HG02885 (cell line): ENCODE results near the gene LBHD2.

Experiments used
- ATAC-seq: cut with Tn5 transposase; IDR thresholded peaks from one replicate; pipeline ENCODE4 v1.9.1; 2021; ENCODE audit warnings: mild to moderate bottlenecking; ENCODE audit not compliant: unreplicated experiment, poor library complexity

The LBHD2 gene

DNA sequence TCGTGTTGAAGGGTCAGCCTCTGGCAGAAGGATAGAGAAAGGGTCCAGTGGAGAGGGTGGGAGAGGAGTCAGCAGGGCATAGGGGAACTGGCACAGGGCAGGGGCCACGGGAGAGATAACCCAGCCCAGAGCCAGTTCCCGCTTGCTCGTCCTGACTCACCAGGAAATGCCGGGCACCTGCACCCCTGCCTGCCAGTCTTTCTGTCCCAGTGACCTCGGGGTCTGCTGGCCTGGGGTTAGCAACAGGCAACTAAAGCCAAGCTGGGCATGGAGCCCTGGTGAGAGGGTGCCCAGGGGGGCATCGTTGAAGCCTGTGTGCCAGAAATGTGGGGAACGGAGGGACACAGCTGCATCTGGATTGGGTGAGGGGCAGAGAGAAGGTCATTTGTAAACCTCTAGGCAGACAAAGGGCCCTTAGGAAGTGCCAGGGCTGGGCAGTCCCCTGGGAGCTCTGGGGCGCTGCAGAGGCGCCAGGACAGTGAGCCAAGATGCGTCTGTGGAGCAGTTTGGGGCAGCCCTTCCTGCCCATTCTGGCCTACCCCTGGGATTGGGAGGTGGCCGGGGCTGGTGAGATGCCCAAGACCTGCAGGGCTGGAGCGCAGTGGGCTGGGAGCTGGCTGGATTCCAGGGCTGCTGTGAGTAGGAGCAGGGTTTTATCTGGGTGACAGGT is 44.8 kb downstream of the LBHD2 start:
- ATAC-seq, result no peak

DNA sequence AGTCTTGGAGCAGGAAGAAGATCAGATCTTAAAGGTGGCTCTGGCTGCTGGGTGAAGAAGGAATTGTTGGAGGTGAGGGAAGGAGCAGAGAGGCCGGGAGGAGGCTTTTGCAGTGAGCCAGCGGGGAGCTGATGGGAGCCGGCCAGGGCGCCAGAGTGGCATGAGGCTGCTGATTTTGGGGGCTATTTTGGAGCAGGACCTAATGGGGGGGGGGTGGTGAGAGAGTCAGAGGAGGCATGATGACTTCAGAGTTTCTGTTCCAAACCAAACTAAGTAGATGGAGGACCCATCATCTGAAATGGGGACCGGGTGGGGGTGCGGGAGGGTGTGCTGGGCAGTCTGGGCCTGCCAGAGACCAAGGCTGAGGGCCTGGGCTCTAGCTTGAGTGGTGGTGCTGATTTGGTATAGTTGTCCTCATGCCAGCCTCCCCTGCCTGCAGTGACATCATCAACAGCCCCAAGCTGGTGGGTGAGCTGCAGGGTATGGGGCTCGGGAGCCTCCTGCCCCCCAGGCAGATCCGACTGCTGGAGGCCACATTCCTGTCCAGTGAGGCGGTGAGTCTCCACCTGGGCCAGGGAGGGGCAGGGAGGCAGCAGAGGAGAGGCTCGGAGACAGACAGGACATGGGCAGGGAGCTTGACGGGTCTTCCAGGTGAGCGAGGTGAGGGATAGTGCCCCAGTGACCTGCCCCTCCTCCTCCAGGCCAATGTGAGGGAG is 45.4 kb downstream of the LBHD2 start:
- no peak for ATAC-seq

- ATAC-seq, result no peak
Measured at GRCh38 chr14:103130017-103130764, 46.2 kb downstream of the LBHD2 start.

DNA sequence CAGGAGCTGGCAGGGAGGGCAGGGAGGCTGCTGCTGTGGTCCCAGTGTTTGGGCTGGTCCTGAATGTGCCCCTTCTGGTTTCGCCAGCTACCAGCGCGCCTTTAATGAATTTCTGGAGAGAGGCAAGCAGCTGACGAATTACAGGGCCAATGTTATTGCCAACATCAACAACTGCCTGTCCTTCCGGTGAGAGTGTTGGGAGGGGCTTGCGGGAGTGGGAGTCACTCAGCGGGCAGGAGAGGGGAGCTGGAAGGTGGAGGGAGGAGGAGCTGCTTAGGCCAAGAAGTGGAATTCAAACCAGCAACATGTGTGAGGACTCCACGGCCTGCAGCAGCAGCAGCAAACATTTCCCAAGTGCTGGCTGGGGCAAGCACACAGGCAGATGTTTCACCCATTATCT is 47.0 kb downstream of the LBHD2 start:
- ATAC-seq, result no peak

DNA sequence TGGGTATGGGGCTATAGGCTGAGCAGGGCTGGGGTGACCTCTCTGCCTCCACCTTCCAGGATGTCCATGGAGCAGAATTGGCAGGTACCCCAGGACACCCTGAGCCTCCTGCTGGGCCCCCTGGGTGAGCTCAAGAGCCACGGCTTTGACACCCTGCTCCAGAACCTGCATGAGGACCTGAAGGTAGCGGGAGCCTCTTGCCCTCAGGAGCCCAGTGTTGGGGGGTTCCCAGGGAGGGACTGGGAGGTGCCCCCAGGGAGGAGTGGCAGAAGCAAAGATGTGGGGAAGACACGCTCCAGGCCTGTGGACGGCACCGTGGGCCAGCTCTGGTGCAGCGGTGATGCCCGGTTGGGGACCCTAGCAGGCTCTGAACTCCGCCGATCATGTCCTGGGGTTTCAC is 47.6 kb downstream of the LBHD2 start:
- no peak for ATAC-seq

GRCh38 chr14:103132381-103133209 is 48.6 kb downstream of the LBHD2 start:
- no peak for ATAC-seq

GRCh38 chr14:103133210-103134140 is 49.5 kb downstream of the LBHD2 start:
- ATAC-seq, result no peak

GRCh38 chr14:103134405-103134804 is 50.4 kb downstream of the LBHD2 start:
- no peak for ATAC-seq

- no peak for ATAC-seq
Measured at GRCh38 chr14:103134919-103135318, 50.9 kb downstream of the LBHD2 start.

- no peak for ATAC-seq
Measured at GRCh38 chr14:103135333-103136260, 51.6 kb downstream of the LBHD2 start.

DNA sequence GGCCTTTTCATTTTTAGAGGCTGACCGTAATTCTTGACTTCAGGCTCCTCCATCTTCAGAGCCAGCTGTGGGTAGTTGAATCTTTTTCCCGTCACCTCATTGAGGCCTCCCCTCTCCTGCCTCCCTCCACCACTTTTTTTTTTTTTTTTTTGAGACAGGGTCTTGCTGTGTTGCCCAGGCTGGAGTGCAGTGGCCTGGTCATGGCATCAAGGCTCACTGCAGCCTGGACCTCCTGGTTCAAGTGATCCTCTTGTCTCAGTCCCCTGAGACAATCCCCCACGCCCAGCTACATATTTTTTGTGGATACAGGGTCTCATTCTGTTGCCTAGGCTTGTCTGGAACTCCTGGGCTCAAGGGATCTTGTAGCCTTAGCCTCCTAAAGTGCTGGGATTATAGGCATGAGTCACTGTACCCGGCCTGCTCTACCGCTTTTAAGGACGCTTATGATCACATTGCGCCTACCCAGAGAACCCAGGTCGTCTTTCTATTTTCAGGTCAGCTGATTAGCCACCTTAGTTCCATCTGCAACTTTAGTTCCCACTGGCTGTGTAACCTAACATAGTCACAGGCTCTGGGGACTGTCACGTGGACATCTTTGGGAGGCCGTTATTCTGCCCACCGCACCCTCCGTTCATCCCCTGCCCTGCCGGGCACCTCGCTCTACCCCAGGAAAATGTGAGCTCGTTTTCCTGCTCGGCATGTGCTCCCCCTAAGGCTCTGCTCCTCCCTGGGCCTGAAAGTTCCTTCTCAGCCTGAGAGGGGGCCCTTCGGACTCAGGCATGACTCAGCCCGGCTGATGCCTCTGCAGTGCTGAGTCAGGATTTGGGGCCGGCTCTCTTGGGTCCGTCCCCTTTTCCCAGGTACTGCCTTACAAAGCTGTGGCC is 52.6 kb downstream of the LBHD2 start:
- no peak for ATAC-seq

DNA sequence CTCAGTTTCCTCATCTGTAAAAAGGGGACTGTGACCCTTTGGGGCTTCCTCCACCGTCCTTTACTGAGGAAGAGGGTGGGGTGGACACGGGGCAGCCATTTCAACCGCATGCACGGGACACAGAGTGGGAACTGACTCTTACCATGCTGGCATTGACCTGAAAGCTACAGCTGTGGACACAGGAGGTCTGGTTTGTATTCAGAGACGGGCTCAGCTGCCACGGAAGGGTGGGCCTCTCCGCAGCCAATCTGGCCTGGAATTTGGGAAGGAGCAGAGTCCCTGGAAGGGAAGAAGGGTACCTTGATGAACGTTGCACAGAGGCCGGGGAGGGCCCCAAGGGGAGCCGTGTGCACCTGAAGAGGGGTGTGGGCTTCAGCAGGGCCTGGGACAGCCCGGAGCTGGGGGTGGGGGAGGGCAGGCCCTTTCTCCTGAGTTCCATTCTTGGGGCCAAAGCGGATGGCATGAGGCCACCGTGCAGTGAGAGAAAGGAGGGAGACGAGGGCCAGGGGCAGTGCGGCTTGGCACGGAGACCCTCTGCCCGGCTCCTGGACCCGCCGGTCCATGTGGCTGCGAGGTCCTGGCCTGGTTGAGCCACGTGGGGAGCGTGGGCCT is 53.8 kb downstream of the LBHD2 start:
- ATAC-seq, result no peak

GRCh38 chr14:103138301-103139131 is 54.5 kb downstream of the LBHD2 start:
- no peak for ATAC-seq

DNA sequence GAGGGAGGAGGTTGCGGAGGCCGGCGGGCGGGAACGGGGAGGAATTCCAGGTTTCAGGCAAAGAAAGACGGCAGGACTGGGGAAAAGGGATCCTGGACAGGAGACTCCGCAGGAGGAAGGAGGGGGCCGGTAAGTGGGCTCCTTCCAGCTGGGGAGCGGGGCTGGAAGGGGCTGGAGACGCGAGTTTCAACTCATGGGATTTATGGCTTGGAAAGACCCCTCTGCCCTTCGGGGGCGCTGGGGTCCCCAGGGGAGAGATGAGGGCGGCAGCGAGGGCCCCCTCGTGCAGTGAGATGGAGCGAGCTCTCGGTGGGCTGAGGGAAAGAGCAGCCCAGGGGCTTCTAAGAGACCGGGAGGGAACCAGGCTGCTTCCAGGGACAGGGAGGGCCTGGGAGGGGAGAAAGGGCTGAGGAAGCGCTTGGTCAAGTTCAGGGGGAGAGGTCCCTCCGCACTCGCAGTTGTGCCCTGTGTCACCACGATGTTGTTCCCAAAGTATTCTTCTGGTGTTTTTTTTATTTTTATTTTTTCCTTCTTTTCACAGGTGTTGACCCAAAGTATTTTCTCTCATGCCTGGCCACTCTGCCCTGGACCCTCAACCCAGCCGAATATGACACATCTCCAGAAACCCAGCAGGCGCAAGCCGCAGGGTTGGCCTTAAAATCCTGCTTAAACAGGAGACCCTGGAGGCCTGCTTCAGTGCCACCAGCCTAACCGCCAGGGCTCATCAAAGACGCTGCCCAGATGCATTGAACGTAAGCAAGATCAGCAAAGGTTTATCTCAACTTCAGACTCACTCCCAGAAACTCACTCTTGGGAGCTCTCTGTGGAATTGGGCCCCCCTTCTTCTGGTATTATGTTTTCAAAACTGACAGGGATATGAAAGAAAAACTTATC is 55.4 kb downstream of the LBHD2 start:
- ATAC-seq, result no peak
